NCI-H748 treated with DMSO at 0.1 percent for 48 hours (cell line): ENCODE data around the gene H2BK1.

Source experiments
- DNase-seq: peaks from one replicate; lab custom pipeline; 2025; lab: John Stamatoyannopoulos, UW

The H2BK1 gene

DNA sequence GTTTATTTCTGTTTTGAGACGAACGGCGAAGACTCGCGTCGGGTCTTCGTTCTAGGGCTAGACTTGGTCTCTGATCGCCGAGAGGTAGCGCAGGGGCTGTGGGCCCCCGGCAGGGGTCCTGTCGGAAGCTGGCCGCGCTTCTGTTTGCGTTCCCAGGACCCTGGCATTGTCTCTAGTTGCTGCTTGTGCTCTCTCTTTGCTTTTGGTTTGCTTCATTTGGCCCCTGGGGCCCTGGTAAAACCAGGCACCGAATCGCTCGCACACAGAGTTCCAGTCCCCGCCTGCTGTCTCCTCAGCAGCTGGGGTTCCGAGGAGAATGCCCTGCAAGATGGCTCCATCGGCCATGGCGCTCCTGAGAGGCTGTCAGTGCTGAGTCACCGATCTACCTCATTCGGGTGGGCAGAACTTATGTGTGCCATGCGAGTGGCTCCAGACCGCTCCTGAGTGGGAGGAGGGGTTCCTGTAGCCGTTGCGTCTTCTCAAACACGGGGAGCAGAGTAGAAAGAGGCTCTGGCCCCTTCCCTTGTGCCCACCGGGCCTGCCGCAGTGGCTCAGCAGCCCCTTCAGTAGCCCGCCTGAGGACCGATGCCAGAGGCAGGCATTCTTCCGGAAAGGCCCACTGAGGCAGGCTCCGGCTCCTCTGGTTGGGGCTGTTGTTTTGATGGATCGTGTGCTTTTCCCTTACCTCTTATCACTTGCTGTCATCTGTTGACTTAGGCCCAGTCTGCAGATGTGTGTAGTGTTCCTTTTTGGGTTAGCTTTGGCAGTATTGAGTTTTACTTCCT, 22.8 kb upstream of the H2BK1 start:
- DNase-seq, result no peak

DNA sequence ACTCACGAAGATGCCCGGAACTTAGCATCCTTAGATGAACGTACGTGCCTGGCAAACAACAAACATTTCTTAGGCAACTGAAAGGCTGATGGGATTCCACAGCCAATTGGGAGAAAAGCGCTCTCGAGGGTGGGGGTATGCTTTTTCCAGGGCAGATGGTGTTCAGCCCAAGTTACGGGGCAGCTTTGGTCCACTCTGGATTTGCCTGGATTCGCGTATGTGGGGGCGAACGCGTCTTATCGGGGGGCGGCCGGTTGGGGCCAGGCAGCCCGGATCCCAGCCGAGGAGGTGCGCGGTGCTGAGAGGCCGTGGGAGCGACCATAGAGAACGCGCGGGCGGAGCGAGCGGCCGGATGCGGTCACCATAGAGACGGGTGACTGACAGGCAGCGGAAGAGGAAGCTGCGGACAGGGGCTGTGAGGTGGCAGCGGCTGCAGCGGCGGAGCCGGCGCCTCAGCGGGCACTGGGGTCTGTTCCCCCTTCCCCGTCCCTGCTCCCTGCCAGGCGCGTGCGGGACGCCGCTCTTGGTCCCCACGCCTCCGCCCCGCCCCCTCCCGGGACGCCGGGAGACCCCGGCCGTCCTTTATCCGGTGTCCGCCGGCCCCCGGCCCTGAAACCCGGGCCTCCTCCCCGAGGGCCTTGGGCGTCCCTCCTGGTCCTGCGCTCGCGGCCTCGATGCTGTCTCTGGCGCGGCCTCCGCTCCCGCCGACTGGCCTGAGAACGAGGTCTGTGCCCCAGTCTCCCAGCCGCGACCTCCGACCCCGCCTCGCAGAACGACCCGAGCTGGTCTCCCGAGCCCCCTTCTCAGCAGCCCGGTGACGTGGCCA, 22.0 kb upstream of the H2BK1 start, which contains the start of gene CHPF2:
TSS of gene CHPF2 (plus strand) at position 393 of the 826 bp plus-strand sequence. CDS start 1,529 bp downstream, outside the sequence.
- DNase-seq, result peak; percentile 62

DNA sequence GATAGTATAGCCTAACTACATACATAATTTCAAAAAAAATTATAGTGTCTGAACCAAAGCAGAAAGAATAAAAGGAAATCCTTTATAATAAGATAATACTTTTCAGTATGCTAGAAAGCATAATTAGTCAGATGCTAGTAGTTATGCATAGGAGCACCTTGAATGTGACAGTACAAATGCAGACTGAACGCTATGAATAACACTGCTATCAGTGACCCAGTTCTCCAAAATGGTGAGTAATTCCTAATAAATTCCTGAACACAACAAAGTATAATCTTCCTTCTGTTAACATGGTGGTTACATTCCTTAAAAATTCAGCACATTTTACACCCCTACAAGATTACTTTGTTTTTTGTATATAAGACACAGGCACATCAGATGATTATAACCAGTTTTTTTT, 20.8 kb upstream of the H2BK1 start:
- DNase-seq, result no peak

DNA sequence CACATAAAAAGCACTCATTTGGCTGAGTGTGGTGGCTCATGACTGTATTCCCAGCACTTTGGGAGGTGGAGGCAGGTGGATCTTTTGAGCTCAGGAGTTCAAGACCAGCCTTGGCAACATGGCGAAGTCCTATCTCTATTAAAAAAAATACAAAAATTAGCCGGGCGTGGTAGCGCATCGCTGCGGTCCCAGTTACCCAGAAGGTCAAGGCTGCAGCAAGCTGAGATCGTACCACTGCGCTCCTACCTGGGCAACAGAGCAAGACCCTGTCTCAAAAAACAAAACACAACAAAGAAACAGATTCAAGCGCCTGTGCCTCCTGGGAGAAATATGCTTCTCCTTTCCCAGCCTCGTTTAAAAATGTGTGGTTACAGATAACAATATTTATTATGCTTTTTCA, 19.0 kb upstream of the H2BK1 start:
- DNase-seq, result no peak

DNA sequence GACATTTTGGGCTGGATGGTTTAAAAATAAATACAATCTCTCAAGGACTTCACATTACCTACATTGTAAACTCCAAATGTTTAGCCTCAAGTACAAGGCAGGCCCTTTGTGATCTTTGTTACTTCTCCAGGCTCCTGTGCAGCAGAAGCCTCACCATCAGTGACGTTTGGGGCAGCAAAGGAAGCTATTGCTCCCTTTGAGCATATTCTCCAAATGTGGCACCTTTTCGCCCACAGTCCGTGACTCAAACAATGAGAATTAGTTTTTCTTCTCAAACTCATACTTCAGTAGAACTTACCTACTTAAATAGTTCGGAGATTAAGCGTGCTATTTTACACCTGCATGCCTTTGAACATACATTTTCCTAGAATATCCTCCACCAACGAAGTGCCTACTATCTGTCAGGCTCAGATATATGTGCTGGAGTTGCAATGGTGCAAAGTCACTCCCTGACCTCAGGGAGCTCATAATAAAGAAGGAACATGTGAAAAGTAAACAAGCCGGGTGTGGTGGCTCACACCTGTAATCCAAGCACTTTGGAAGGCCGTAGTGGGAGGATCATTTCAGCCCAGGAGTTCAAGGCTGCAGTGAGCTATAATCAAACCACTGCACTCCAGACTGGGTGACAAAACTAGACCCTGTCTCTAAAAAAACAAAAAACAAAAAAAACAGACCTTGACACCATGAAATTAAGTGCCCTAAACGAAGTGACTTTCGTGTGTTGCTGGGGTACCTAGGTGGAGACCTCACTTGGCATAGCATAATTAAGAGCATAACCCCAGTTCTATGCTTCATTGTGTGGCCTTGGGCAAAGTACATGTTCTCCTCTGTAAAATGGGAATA, 18.0 kb upstream of the H2BK1 start:
- no peak for DNase-seq

GRCh38 chr7:151226875-151227782, 16.8 kb upstream of the H2BK1 start, which contains the start of gene ABCF2:
Gene ABCF2, minus strand, starts transcription at chr7:151227205. Its CDS starts 747 bp downstream, at chr7:151226458.
- peak; percentile 87 for DNase-seq

- DNase-seq, result no peak
Measured at GRCh38 chr7:151226560-151226874, 16.2 kb upstream of the H2BK1 start.

GRCh38 chr7:151225948-151226510, 15.7 kb upstream of the H2BK1 start:
- DNase-seq, result no peak

GRCh38 chr7:151223728-151224127, 13.4 kb upstream of the H2BK1 start:
- DNase-seq, result no peak

DNA sequence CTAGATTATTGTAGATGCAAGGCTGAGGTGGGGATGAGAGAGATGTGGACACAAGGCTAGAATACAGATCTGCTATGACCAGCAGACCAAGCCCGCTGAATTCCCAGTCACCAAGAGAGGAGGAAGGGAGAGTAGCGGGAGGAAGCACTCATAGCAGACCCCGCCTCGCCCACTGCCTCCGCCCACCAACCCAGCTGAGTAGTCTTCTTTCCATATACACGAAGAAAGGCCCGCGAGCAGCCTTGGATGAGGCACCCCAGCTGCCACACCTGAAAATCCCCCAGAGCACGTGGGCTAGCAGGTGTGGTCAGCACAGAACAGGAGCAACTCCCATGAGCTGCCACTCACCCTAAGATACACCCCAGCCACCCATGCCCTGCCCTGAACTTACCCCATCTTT, 7.9 kb upstream of the H2BK1 start:
- DNase-seq, result no peak

- DNase-seq, result no peak
Measured at GRCh38 chr7:151215396-151215795, 5.1 kb upstream of the H2BK1 start.

DNA sequence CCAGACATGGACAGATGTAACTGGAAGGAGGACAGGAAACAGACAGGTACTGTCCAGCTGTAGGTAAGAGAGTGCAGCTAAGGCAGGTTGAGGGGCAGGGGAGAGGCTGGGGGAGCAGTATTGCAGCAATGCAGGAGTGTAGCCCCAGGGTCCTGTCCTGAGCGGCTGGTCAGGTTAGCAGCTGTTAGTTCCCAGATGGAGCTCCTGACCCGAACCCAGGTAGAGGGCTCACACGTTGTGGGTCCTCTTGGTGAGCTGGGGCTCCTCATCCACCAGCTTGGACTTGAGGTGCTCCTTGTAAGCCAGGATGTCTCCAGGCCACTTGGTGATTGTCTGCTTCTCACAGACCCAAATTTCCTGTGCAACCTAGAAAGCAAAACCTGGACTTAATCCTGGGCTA, 3.5 kb upstream of the H2BK1 start:
- no peak for DNase-seq

- no peak for DNase-seq
Measured at GRCh38 chr7:151212626-151213025, 2.3 kb upstream of the H2BK1 start.

DNA sequence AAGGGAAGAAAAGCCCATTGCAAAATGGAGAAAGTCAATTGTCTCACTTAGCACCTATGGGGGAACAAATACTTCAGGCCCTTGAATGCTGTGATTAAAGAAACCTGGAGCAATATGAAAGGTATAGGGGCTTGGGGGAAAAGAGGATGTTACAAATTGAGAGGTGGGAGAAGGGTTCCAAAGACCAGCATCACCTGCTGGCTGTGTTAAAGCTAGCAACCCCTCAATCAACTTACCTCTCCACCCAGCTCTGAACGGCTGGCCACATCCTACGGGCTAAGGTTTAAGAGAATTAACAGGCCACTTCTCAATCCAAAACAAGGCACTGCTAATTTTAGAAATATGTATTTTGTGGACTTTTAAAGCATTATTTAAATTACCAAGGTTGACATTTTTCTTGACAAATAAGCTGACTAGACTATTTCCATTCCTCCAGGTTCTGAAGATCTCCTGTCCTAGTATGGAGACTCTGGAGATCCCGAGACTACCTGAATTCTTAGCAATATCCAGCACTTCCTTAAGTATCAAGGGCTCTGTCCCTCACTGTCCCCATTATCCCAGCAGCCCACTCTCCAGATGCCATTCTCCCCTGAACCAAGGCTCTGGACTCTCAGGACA, 976 bp upstream of the H2BK1 start:
- DNase-seq, result no peak

DNA sequence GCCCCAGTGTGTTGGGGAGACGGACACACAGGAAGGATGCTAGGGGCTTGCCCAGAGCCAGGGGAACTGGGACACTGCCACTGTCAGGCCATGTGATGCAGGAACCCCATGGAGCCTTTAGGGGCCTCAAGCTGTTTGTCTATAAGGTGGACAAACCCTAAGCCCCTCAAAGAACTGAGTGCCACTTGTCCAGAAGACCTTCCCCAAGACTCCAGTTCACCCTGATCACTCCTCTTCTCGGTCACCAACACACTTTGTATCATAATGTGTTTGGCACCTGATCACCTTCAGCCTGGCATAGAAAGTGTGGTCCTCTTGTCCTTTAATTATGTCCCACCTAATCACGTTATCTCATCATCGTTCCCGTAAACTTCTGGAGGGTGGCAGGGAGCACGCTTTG, 700 bp downstream of the H2BK1 start:
- DNase-seq, result no peak

- DNase-seq, result no peak
Measured at GRCh38 chr7:151208253-151208862, 1.9 kb downstream of the H2BK1 start.

DNA sequence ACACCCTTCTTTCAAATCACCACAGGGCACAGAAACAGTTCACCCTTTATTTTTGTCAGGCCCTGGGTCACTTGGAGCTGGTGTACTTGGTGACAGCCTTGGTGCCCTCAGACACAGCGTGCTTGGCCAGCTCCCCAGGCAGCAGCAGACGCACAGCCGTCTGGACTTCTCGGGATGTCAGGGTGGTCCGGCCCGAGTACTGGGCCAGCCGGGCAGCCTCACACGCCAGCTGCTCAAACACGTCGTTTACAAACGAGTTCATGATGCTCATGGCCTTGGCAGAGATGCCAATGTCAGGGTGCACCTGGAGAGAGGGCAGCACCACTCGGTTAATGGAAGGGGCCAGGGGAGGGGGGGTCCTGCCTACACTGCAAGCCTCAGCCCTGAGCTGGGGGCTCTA, 2.5 kb downstream of the H2BK1 start:
- no peak for DNase-seq

GRCh38 chr7:151207315-151207714, 3.0 kb downstream of the H2BK1 start:
- DNase-seq, result no peak

GRCh38 chr7:151206914-151207313, 3.4 kb downstream of the H2BK1 start:
- DNase-seq, result no peak

- no peak for DNase-seq
Measured at GRCh38 chr7:151205730-151206129, 4.6 kb downstream of the H2BK1 start.
